Fibroblast of villous mesenchyme (primary cell): ENCODE results near the gene AAK1. TPM values are rescaled to one million over a fixed set of nuclear protein-coding genes. Genes with fewer than 3 reads are reported as not detected.

Experiments used
- DNase-seq: peaks from one replicate; pipeline ENCODE4 v3.0.0-alpha.2; 2010; ENCODE audit warnings: low read depth
- H3K4me3 ChIP-seq: 2 replicates; pipeline ENCODE4 v1.5.1; 2011; ENCODE audit warnings: low read depth, mild to moderate bottlenecking, low read length
- small RNA-seq: library from RNA; depleted of rRNA; stranded (forward); fragments of <200 nt; gene quantifications from one replicate; pipeline ENCODE3, GENCODE V24; 2012
- total RNA-seq: library from RNA; depleted of rRNA; stranded (reverse); fragments of >200 nt; gene quantifications from 2 replicates; pipeline ENCODE4 v1.2.3, GENCODE V29; 2012
- TF ChIP-seq, protein P1 (sequence below): IDR thresholded peaks from 2 replicates; pipeline ENCODE4 v1.5.1; 2012; ENCODE audit warnings: low read depth, mild to moderate bottlenecking, low read length; ENCODE audit not compliant: insufficient read depth

AAK1 gene
- total RNA-seq, 1 donor = 68.2 TPM

DNA sequence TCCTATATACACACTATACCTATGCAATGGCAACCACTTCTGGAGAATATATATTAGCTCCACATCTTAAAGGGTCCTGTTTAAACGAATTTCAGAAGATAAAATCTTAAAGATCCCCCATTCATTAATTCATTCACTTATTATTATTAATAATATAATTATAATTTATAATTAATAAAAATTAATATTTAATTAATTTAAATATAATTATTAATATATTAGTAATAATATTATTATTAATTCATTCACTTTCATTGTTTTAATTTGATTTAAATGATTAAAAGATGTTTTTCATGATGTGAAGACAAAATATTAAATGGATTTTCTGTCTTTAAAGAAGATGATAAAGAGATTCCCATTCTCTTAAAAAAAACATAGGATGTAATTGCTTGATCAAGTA, 227.4 kb downstream of the AAK1 start:
- DNase-seq = no peak
- TF ChIP-seq, protein P1, sequence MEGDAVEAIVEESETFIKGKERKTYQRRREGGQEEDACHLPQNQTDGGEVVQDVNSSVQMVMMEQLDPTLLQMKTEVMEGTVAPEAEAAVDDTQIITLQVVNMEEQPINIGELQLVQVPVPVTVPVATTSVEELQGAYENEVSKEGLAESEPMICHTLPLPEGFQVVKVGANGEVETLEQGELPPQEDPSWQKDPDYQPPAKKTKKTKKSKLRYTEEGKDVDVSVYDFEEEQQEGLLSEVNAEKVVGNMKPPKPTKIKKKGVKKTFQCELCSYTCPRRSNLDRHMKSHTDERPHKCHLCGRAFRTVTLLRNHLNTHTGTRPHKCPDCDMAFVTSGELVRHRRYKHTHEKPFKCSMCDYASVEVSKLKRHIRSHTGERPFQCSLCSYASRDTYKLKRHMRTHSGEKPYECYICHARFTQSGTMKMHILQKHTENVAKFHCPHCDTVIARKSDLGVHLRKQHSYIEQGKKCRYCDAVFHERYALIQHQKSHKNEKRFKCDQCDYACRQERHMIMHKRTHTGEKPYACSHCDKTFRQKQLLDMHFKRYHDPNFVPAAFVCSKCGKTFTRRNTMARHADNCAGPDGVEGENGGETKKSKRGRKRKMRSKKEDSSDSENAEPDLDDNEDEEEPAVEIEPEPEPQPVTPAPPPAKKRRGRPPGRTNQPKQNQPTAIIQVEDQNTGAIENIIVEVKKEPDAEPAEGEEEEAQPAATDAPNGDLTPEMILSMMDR = no peak
- no peak overlapping the region for H3K4me3 ChIP-seq

Small RNA genes within 50 kb of the gene (small RNA-seq; reads per million reads assigned to genes)
- not detected for gene RN7SL604P
- not detected for gene SNORA36C

Other genes with a start within 250 kb of the AAK1 start
- gene NFU1, start 206.3 kb downstream of the AAK1 start, total RNA-seq = 56.4 and 61.7 TPM in 2 replicates
- gene ANXA4, start 98.4 kb upstream of the AAK1 start, total RNA-seq = 27.1 and 35.8 TPM in 2 replicates
- 6.8 and 12.5 TPM in 2 replicates for gene GMCL1, start 185.9 kb upstream of the AAK1 start, total RNA-seq